Mucosa of descending colon (tissue), 3 donors: ENCODE data around the gene GPR39. TPM values are rescaled to one million over a fixed set of nuclear protein-coding genes. Genes with fewer than 3 reads are reported as not detected.

Experiments used
- ATAC-seq: fragments of 200-7000 bp; cut with Tn5 transposase; one replicate; pipeline ENCODE4 v1.9.1; 2020; ENCODE audit warnings: mild to moderate bottlenecking, moderate library complexity
- DNase-seq, 3 donors: peaks; one replicate each; pipeline ENCODE4 v3.0.0-alpha.2; 2020
- H3K36me3 ChIP-seq: fragments of 200-600 bp; one replicate; pipeline ENCODE4 v1.8.0; 2021; ENCODE audit warnings: low read depth, mild to moderate bottlenecking
- H3K4me1 ChIP-seq: fragments of 200-600 bp; one replicate; pipeline ENCODE4 v1.8.0; 2021; ENCODE audit warnings: low read depth, mild to moderate bottlenecking
- H3K4me3 ChIP-seq: fragments of 200-600 bp; one replicate; pipeline ENCODE4 v1.8.0; 2021; ENCODE audit warnings: mild to moderate bottlenecking
- H3K9me3 ChIP-seq: fragments of 200-600 bp; one replicate; pipeline ENCODE4 v1.8.0; 2021; ENCODE audit warnings: mild to moderate bottlenecking
- CTCF ChIP-seq: fragments of 200-600 bp; IDR thresholded peaks from one replicate; pipeline ENCODE4 v1.8.0; 2022; ENCODE audit warnings: antibody characterized with exemption, mild to moderate bottlenecking
- intact Hi-C, 2 donors: fragments of 100-400 bp; cut with DNase I in 1 of 2; cut with micrococcal nuclease in 1 of 2; formaldehyde crosslinking; loops; one replicate each; pipeline versions ENCODE4 v1.11.0 to v1.11.1; 2022; cut with DNase I, micrococcal nuclease
- total RNA-seq, 3 donors: library from RNA; stranded (reverse); fragmentation: NEBNext Ultra II Directional in 2 of 3; extraction: Animal tissue kit (Norgen Biotek cat#: 25700) in 2 of 3; gene quantifications; one replicate each; pipeline versions ENCODE4 v1.2.1 to v1.2.4, GENCODE V29; 2021 to 2023
- donor health status: DM: no; HTN: no; CAD: no; lungs with moderate emphysema.
- donor health status: DM: no; HTN: no; CAD: no.
- donor health status: DM: no; HTN: yes; CAD: no.

Gene GPR39
- total RNA-seq, 3 donors from 2014 or later: 11.6 to 33.7 (median 20.6) TPM

- Histone ChIP-seq H3K4me3 (no peak within 1 kb of the TSS), H3K9me3 (no peaks in the 10 kb centered on the region), H3K36me3 (no peaks in the 10 kb centered on the region), H3K4me1 (peaks cover 12% of the 10 kb centered on the region)
- ATAC-seq (peak; percentile 71), DNase-seq (peak in 1 of 3 donors; percentile 30)
- no peak for TF ChIP-seq CTCF
- intact Hi-C loops: no loop called here
Observed at GRCh38 chr2:132669908-132670495, 253.4 kb downstream of the GPR39 start, which contains the start of gene LYPD1. TSS of gene LYPD1 (minus strand) at chr2:132670205. CDS start at chr2:132669932, 273 bp downstream.

- H3K4me3 ChIP-seq: no peak overlapping the region
- TF ChIP-seq CTCF: no peak
- no peaks in the 10 kb centered on the region for H3K36me3 ChIP-seq
- DNase-seq (peak; percentile 14 to 50 (median 39)), ATAC-seq (peak; percentile 60)
- H3K4me1 ChIP-seq: peaks cover 12% of the 10 kb centered on the region
- no peaks in the 10 kb centered on the region for H3K9me3 ChIP-seq
- intact Hi-C loops: no loop called here
Observed at GRCh38 chr2:132670496-132671150, 254.0 kb downstream of the GPR39 start.

GRCh38 chr2:132671151-132671835 lies 254.7 kb downstream of the GPR39 start:
- no peaks in the 10 kb centered on the region for H3K9me3 ChIP-seq
- H3K36me3 ChIP-seq: no peaks in the 10 kb centered on the region
- ATAC-seq (no peak), DNase-seq (no peak)
- no peak overlapping the region for H3K4me3 ChIP-seq
- TF ChIP-seq CTCF: no peak
- peaks cover 12% of the 10 kb centered on the region for H3K4me1 ChIP-seq
- intact Hi-C loops: no loop called here

- ATAC-seq (no peak), DNase-seq (no peak)
- intact Hi-C loops: no loop called here
- no peak for TF ChIP-seq CTCF
- Histone ChIP-seq H3K9me3 (no peaks in the 10 kb centered on the region), H3K36me3 (no peaks in the 10 kb centered on the region), H3K4me3 (no peak overlapping the region), H3K4me1 (no peaks in the 10 kb centered on the region)
Observed at GRCh38 chr2:132676999-132677398, 260.4 kb downstream of the GPR39 start.

GRCh38 chr2:132677661-132678060 lies 261.1 kb downstream of the GPR39 start:
- Histone ChIP-seq H3K36me3 (no peaks in the 10 kb centered on the region), H3K4me3 (no peak overlapping the region), H3K9me3 (no peaks in the 10 kb centered on the region), H3K4me1 (no peaks in the 10 kb centered on the region)
- no peak for DNase-seq
- no peak for ATAC-seq
- intact Hi-C loops: no loop called here
- no peak for TF ChIP-seq CTCF
